HG02763 (cell line): ENCODE data around the gene CPS1.

Experiments
- ATAC-seq: cut with Tn5 transposase; IDR thresholded peaks from one replicate; pipeline ENCODE4 v1.9.1; 2021; ENCODE audit warnings: mild to moderate bottlenecking, moderate library complexity; ENCODE audit not compliant: unreplicated experiment

Gene CPS1

DNA sequence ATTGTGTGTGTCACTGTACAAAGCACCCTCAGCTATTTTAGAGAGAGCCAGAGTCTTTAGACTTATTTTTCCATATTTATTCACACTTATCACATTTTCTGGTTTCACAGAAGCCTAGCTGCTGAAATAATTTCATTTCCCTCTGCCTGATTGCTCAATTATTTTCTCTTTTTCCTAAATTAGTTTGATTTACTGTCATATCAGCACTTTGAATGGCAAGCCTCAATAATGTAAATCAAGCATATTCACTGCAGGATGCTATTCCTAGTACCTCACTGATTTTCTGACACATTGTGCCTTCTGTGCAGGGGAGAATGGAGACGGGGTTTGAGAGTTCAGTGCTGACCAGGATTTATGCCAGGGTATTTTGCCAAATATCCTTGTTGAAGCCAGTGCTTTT lies 48.3 kb downstream of the CPS1 start:
- no peak for ATAC-seq

DNA sequence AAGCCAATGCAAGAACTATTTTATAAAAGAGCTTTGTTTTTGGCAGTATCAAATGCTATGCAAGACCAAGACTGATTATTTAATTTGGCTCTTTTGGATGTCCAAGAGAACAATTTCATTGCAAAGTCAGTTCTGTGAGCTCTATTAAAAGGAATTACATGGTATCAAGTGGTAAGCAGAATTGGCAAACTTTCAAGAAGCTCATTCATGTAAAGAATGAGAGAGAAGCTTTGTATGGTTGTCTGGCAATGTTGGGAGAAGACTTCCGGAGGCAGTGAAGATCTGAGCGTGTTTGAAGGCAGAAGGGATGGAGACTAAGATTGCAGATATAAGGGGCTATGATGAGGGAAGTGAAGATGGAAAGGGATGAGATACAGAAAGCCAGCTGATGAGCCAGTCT lies 49.6 kb downstream of the CPS1 start:
- no peak for ATAC-seq

DNA sequence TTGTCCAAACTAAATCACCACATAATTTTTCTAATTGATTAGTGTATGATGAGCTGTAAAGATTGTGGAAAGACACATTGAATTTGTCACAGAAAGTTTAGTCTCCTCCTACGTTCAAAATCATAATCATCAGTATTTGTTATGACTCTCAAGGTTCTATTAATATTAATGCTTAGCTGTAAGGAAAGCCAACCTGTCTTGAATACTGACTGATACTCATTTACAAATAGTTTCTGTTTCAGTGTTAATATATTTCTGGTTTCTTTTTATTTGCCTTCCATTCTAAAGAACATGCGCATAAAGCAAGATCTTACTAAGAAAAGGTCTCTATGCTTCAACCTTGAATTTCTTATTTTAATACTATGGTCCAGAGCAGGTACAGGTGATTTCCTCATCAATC lies 55.1 kb downstream of the CPS1 start:
- ATAC-seq, result no peak

DNA sequence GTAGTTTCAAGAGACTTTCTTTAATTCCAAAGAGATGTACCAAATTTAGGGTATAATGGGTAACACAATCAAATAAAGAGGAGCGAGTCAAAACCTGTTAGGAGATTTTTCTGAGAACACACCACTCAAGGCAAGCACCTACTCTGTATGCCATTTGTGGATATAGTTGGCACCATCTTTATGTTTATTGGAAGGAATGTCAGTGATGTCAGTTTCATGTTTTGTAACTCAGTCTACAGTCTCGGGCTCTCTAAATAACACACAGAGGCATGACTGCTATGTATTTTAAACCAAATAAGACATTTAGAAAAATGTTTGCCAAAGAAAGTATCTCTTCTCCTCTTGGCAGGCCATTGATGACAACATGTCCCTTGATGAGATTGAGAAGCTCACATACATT lies 59.7 kb downstream of the CPS1 start:
- ATAC-seq, result no peak

DNA sequence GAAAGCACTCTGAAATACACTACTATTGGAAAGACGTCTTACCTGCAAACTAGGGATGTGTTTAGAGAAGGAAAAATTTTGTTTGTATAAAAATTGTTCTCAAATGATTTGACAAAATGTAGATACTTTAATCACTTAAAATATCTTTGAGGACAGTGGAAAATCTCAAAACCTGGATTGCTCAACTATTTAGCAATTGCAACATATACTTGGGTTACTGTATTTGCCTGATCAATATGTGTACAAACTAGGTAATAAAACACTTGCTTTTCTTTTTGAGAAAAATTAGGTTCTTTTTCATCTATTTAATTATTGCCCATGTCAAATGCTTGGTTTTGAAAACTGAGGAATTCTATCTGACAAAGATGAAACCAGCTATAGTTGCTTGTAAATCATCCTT lies 60.9 kb downstream of the CPS1 start:
- no peak for ATAC-seq

DNA sequence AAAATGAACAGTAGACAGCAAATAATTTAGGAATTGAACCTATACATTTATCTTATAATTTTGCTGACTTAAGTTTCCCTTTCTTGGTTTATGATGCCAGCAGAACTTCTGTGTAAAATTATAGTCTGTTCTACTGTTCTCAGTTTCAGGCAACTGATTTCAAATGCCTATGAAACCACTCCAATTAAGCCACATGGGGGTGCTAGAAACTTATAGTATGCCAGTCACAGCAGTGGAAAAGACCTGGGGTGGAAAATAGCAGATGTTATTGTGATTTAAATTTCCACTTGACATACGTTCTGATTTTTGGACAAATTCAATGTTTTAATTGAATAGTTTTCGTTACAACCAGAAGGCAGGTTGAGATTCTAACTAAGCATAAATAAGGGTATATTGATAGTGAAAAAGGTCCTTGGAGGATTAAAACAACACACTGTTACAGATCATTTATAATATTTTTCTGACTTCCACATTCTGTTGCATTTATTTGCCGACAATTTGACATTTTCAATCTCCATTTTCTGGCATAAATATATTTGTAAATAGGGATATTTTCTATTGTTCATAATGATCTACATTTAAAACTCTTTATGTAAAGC lies 61.4 kb downstream of the CPS1 start:
- ATAC-seq, result peak; percentile 63

DNA sequence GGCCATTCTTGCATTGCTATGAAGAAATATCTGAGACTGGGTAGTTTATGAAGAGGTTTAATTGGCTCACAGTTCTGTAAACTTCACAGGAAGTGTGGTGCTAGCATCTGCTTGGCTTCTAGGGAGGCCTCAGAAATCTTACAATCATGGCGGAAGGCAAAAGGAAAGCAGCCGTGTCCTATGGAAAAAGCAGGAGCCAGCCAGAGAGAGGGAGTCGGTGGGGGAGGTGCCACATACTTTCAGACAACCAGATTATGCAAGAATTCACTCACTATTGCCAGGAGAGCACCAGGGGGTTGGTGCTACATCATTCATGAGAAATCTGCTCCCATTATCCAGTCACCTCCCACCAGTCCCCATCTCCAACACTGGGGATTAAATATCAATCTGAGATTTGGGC lies 64.1 kb downstream of the CPS1 start:
- no peak for ATAC-seq

DNA sequence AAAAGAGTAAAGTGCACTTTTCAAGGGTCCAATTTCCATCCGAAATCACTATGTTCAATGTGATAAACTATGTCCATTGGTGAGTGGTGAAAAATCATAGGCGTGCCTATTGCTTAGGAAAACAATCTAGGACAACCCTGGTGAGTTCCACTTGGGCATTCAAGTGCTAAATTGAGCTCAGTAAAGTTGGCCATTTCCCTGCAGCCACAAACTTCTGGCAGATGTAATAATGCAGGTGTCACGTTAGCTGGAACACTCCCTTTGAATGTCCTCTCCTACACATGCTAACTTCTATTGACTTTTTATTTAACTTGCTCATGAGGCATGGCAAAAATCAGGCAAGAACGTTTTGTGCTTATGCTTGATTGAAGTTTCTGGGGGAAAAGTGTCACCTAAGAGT lies 67.1 kb downstream of the CPS1 start:
- ATAC-seq, result no peak

DNA sequence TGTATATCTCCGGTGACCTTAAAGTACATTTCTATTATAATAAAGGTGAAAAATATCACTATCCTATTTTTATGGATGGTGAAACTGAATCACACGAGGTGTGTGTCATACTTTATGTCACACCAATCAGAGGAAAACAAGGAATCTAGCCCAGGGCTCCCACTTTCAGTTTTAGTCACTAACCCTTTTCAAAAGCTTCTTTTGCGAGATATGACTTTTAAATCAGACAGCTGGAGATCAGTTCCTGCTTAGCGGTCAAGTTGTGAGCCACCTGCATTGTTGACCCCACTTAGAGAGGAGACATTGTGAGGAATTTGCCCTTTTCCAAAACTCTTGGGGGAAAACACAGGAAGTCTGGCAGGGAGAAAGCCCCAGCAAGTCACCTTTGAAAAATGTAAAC lies 70.5 kb downstream of the CPS1 start:
- ATAC-seq, result no peak

DNA sequence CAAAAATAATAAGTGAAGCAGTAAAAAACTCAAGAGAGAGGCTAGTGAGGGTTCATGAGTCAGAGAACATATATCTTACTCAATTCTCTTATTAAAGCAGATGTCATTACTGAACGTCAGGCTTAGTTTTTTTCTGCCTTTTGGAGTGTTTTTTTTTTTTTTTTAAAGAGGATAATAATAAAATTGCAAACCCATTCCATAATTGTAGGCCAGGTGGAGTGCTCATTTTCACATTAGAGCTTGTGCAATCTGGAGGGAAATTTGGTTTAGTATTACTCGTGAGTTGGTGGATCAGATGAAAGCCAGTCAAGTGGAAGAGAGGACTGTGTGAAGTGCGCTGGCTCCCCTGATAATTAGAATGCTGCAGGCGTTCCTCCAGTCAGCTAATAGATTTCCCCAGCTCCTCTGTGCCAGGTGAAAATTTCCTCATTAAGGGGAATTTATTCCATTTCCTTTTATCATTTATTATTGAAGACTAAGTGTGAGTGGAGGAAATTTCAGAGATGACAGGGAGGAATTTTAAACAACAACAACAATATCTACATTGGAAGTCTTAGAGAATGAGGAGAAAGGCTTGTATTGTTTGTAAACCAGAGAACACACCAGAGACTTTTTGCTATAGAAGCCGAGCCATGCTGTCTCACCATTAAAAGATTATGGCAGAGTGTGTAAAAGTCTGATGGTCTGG lies 74.6 kb downstream of the CPS1 start:
- no peak for ATAC-seq

DNA sequence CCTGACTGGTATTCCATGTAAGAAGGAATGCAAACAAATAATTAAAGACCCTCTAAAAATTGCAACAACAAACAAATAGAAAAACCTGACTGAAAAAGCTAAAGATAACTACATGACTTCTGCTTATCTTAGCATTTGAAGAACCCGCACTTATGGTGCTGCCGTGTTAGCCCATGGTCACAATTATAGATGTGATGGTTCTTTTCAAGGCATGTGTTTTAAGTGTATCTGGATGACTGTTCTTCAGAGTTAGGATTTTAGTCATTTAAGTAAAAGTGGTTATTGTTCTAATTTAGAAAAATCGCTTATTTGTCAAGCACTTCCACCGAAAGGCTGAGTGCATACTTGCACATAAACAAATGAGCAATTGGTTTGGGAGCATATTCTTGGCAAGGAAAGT lies 77.3 kb downstream of the CPS1 start:
- no peak for ATAC-seq

DNA sequence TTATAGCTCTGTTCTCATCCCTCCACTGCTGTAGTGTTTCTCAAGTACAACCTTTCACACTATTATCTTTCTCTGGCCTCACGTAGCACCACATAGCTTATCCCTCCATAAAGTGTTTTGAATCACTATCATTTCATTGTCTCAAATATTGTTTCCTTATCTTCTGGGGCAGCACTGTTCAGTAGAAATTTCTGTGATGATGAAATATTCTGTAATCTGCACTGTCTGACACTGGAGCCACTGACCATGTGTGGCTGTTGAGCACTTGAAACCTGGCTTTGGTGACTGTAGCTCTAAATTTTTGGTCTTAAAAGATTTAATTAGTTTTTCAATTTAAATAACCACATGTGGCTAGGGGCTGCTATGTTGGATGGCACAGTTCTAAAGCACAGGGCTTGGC lies 78.9 kb downstream of the CPS1 start:
- no peak for ATAC-seq

DNA sequence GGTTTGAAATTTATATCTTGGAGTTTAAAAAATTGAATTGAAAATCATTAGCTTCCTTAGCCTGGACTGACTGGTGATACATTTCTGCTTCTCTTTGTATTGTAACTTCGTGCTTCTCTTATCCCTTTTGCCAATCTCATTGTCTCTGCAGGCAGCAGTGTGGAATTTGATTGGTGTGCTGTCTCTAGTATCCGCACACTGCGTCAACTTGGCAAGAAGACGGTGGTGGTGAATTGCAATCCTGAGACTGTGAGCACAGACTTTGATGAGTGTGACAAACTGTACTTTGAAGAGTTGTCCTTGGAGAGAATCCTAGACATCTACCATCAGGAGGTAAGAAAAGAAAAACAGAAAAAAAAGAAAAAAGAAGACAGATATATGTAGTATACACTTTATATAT lies 85.9 kb downstream of the CPS1 start:
- ATAC-seq, result no peak

DNA sequence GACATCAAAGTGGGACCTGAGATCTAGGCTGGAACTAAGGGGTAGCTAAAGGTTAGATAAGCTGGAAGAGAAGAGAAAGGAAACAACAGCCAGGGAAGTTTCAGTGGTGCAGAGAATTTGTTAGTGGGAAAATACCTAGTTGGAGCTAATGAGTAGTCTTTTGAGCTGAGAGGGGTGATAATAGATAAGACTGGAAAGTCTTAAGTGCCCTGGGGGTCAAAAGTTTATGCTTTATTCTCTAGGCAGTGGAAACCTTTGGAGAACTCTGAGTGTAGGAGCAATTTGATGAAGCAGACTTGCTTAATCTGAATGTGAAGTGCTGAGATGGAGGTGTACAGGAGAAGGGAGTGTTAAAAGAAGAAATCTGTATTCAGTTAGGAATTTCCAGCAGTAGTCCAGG lies 90.8 kb downstream of the CPS1 start:
- no peak for ATAC-seq

DNA sequence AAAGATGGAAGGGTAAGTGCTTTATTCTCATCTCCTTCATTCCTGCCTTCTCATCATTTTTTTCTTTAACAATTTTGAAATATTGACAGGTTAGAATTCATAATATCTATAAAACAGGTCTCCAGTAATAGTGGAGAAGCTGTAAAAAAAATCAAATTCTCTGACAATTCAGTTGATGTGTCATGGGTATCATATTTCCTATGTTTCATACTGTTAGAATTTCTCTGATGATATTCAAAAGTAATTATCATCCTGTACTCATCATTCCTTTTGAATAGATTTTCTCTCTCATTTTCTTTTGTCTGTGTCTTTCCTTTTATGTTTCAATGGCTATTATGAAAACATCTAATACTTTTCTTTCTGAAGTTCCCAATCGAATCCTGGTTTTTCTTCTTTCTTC lies 97.7 kb downstream of the CPS1 start:
- no peak for ATAC-seq

DNA sequence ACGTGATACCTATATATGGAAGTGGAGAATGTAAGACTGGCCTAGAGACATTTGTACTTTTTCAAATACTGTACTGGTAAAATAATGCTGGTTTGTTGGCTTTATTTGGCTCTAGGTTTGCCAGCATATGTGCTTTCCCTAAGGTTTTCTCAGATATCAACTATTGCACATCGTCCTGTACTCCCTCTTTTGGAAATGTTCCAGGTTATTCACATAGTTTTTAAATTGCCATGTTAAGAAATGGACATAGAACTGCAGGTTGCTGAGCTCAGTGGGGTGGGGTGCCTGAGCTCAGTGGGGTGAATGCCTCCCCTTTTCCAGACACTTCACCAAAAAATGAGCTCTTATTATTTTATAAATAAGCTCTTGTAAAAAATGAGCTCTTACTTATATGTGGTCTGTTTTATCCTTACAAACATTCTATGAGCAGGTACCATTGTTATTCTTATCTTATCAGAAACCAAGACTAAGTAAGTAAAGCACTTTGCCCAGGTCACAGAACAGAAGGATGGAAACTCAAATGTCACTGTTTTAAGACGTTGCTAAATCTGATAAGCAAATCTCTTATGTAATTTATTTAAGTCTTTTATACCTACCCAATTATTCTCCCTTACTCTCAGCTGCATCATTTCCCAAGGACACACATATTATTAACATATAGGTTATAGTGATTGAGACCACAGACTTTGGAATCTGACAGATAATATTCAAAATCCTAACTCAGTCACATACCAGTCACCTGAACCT lies 99.0 kb downstream of the CPS1 start:
- no peak for ATAC-seq

DNA sequence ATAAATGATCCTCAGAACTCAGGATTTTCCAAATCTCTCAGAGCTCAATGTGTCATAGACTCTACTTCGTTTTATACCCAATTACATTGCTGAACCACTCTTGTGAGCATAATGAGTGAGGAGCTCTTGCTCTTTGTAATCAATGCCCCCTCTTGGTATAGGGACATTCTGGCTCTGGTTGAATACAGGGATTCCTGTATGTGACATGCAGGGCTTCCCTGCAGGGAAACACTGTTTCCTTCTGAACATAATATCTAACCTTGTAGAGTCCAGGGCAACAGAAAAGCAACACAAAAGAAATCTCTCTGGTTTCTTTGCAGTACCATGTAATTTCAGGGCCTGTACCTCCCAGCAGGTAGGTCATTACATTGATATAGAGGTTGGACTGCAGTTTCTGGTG lies 101.5 kb downstream of the CPS1 start:
- no peak for ATAC-seq

DNA sequence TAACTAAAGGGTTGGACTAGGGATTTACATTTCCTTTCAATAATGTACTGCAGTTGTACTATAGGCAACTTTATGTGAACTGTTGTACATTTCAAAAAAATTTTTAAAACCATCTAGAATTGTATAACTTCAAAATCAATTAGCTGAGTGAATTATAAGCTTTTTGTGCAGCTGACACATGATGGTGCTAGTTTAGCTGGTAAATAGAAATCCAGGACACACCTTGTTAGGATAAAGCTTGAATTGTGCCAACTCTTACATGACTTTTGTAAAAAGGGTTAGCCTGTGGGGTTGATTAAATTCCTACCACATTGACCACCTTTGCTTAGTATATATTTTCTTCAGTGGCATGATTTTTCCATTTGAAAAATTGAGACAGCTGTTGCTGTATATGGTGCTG lies 104.4 kb downstream of the CPS1 start:
- no peak for ATAC-seq

DNA sequence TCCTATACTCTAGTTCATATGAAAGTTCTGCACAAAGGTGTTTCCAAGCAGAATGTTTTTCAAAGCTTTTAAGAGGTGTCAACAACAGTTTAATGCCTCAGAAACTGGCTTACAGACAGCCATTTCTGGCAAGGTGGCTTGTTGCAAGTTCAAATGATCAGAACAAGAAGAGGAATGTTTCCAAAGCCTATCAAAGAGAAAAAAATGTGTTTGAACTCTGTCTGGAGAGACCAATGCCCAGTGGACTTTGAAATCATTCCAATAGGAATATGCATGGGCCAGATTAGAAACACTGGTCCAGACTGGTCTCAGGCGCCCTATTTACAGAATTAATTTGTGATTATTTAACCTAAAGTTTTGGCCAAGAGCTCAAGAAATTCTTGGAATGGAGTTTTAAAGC lies 106.2 kb downstream of the CPS1 start:
- ATAC-seq, result no peak

DNA sequence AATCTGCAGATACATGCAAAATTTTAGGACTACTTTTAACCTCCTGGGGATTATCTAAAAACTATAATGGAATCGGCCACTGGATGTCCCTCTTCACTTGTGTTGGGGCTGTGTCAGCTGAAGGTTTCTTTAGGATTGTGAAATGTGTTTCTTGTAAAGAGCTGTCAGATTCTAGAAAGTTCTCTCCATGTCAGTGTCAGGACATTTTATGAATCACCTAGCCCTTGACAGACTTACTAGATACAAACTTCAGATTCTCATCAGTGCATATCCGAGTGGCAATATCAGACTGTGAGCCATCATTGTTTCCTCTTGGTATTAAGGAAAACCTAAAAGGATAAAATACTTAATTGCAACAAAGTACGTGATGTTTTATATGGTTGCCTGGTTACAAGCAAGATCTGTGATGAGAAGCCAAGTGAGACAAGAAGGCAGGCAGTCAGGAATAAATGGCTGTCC lies 107.3 kb downstream of the CPS1 start:
- ATAC-seq, result no peak

DNA sequence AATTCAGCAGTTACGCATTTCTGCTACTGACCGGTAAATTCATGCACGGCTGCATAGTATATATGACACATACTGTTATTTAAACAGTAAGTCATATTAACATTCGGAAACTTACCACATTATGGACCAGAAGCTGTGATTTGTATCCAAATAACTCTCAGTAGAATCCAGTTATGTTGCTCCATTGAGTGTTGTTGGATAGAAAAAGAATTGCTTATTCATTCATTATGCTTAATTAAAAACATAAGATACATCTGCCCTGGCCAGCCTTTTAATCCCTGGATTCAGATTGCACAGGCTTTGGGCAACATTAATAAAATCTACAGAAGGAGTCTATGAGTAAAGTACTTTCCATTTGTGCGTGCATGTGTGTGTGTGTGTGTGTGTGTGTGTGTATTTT lies 111.3 kb downstream of the CPS1 start:
- ATAC-seq, result no peak

DNA sequence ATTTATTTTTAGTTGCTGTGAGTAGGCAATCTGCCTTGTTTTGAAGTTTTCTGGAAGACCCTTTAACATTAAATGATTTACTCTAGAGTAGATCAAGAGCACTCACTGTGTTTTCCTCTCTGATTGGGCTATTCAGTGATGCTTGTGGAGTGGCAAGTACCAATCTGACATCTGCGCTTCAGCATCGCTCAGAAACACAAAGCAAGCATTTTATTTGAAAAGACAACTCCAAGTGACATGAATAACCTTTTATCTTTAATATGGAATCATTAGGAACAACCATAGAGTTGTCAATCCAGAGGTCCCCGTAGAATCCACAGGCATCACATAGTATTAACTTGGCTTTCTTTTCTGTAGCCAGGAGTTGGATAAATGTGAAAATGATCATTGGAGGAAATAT lies 114.7 kb downstream of the CPS1 start:
- ATAC-seq, result no peak
